GM19099 (cell line): ENCODE measurements around the gene VAV1.

Experiments used
- POLR2A ChIP-seq: IDR thresholded peaks from 3 replicates; pipeline ENCODE4 v1.6.1; 2011; ENCODE audit warnings: low read depth; ENCODE audit not compliant: insufficient read length; ENCODE audit errors: extremely low read depth

Gene VAV1, protein sequence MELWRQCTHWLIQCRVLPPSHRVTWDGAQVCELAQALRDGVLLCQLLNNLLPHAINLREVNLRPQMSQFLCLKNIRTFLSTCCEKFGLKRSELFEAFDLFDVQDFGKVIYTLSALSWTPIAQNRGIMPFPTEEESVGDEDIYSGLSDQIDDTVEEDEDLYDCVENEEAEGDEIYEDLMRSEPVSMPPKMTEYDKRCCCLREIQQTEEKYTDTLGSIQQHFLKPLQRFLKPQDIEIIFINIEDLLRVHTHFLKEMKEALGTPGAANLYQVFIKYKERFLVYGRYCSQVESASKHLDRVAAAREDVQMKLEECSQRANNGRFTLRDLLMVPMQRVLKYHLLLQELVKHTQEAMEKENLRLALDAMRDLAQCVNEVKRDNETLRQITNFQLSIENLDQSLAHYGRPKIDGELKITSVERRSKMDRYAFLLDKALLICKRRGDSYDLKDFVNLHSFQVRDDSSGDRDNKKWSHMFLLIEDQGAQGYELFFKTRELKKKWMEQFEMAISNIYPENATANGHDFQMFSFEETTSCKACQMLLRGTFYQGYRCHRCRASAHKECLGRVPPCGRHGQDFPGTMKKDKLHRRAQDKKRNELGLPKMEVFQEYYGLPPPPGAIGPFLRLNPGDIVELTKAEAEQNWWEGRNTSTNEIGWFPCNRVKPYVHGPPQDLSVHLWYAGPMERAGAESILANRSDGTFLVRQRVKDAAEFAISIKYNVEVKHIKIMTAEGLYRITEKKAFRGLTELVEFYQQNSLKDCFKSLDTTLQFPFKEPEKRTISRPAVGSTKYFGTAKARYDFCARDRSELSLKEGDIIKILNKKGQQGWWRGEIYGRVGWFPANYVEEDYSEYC

DNA sequence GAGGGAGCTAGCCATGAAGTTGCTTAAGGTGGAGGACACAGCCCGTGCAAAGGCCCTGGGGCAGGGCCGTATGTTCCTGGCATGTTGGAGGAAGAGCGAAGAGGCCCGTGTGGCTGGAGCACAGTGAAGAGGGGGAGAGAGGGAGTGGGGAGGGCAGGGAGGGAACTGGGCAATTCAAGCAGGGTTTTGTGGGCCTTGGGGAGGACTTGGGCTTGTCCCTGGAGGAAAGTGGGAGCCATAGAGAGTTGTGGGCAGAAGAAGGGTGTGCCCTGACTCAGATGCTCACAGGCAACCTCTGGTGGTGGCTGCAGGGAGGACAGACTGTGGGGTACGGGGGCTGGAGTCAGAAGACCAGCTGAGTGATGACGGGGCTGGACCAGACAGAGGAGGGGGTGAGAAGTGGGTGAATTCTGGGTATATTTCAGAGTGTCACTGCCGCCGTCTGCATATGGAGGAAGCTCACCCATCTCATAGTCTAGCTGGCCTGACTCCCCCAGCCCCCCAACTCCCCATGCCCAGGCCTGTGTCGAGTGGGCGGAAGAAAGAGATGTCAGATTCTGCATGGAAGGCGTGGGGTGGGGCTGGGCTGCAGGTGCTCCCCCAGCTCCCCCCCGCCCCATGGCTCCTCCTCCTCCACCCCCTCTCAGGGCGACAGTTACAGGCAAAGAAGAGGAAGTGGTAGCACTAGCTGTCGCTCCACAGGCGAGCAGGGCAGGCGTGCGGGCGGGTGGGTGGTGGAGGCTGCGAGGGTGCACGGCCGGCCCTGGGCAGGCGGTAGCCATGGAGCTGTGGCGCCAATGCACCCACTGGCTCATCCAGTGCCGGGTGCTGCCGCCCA, at the start of gene VAV1:
VAV1 (plus strand) TSS at position 681 of the 838 bp plus-strand sequence; CDS start at position 781, 100 bp downstream.
- TF ChIP-seq POLR2A: peak; percentile 87

DNA sequence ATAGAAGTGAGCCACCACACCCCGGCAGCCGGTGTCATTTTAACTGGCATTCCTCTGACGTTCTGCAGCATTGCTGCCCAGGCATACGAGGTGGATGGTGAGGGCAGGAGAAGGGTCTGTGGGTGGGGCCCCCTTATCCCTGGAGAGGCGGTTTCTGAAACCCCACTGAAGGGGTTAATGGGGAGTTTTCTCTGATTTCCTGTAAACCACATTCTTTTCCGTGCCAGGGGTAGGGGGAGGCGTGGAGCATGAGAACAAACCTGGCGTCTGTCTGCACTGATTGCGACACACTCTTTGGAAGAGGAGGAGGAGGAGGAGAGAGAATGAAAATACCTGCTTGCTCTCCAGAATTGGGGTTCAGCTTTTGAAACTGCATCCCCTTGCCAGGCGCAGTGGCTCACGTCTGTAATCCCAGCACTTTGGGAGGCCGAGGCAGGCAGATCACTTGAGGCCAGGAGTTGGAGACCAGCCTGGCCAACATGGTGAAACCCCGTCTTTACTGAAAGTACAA, 49.3 kb upstream of the VAV1 start:
- no peak for TF ChIP-seq POLR2A

DNA sequence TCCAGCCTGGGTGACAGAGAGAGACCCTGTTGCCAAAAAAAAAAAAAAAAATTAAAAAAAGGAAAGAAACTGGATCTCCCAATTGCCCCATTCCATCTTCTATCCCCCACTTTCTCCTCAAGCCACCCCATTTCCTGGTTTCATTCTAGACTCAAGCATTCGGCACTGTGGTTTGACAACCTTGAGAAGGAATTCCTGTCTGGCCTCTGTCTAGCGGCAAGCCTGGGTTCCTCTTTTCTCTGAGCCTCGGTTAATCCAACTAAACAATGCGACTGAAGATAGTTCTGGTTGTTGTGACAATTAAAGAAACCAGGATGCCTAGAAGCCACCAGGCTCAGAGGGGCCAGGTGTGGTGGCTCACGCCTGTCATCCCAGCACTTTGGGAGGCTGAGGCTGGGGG, 48.8 kb upstream of the VAV1 start:
- no peak for TF ChIP-seq POLR2A

DNA sequence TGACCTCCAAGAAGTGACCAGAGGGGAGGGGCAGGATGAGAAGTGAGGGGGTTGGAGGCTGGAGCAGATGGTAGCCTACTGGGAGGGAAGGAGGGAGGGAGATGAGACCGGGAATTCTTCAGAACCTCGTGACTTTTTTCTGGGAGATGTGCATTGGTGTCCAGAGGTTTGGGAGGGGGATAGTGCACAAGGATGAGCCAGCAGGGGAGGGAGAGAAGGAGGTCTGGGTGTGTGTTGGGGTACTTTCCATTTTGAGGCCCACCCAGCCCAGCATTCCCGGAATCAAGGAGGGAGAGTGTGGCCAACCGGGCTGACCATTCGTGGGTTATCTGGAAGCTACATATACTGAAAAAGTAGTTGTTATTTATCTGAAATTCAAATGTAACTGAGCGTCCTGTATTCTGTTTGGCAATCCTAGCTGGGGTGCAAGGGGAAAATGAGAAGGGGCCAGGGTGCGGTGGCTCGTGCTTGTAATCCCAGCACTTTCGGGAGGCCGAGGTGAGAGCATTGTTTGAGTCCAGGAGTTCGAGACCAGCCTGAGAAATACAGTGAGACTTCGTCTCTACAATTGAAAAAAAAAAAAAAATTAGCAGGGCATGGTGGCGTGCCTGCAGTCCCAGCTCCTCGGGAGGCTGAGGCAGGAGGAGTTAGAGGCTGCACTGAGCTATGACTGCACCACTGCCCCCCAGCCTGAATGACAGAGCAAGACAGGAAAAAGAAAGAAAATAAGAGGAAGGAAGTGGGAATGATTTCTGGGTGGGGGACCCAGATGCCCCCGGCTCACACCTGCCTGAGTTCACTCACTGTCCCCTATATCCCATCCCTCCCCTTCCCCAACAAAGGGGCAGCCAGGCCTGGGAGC, 47.6 kb upstream of the VAV1 start:
- TF ChIP-seq POLR2A: no peak

DNA sequence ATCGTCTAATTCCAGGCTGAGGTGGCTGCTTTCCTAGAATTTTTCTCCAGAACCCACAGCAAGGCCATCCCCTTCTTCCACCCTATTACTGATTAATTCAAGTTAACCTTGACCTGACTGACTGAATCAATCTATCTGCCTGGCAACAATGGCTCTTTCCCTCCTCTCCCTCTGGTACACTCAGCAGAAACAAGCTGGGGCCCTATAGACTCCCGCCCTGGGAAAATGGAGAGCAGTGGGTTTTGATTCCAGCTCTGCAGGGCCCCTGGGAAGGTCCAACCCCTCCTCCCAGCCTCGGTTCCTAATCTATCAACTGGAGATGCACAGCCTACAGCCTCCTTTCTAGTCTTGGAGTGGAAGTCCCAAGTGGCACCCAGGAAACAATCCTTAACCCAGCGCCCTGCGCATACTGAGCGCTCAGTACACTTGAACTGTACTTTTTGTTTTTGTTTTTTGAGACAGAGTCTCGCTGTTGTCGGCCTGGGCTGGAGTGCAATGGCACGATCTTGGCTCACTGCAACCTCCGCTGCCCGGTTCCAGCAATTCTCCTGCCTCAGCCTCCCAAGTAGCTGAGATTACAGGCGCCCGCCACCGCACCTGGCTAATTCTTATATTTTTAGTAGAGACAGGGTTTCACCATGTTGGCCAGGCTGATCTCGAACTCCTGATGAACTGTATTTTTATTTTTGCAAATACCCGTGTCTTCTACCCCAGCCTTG, 46.8 kb upstream of the VAV1 start:
- TF ChIP-seq POLR2A: no peak

DNA sequence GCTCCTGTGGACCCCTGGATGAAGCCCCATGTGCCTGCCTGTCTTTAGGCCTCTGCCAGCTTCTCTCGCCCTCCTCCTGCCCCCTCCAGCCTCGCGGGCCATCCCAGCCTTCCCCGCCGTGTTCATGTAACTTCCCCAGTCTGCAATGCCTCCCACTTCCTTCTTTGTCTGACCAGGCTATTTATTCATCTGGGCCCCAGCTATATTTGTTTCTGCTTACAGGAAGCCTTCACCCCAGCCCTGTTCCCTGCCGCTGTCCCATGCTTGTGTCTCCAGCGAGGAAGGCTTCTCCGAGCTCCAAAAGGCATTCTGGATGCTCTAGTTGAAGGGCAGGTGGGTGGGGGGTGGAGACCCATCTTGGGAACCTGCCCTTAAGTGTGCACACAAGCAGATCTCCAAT, 44.2 kb upstream of the VAV1 start:
- TF ChIP-seq POLR2A: peak; percentile 5

DNA sequence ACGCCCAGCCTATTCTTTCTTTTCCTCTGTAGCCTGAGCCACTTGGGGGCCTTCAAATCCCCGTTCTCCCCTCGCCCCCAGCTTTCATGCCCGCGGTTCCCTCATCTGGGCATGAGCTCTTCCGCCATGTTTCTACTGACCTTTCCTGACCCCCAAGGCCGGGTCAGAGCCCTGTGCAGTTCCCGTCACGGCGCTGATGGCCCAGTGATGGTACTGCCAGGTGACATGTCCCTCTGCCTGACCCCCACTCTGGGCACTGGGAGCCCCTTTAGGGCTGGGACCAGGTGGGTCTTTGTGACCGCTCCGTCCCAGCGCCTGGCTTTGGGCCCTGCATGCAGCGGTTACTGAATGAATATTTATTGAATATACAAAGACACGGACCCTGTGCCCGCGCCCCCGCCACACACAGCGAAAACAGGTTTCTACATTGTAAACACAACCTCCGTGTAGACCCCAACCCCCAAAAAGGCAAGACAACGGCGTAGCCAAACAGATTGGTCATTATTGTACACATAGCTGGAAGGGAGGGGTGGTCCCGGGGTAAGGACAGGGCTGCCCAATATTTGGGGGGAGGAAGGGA, 42.8 kb upstream of the VAV1 start:
- TF ChIP-seq POLR2A: no peak

DNA sequence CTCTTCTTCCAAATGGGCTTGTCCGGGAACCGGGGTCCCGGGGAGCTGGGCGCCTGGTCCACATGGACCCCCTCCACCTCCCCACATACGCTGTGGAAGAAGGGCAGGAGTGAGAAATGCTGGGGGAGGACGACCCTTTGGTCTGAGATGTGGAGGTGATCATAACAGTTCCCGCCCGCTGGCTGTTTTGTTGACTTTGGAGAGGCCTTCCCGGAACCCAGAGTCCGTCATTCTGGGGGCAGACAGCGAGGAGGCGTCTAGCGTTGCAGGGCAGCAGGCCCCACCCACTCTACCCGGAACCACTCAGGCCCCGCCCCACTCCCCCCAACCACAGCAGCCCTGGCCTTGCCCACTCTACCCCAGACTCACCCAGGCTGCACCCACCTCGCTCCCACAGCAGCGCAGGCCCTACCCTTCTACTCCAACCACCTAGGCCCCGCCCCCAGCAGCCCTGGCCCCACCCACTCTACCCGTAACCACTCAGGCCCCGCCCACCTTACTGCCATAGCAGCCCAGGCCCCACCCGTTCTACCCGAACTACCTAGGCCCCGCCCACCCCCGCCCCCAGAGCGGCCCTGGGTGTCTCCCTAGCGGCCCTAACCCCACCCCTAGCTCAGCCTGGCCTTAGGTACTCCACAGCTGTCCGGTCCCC, 42.2 kb upstream of the VAV1 start:
- no peak for TF ChIP-seq POLR2A

DNA sequence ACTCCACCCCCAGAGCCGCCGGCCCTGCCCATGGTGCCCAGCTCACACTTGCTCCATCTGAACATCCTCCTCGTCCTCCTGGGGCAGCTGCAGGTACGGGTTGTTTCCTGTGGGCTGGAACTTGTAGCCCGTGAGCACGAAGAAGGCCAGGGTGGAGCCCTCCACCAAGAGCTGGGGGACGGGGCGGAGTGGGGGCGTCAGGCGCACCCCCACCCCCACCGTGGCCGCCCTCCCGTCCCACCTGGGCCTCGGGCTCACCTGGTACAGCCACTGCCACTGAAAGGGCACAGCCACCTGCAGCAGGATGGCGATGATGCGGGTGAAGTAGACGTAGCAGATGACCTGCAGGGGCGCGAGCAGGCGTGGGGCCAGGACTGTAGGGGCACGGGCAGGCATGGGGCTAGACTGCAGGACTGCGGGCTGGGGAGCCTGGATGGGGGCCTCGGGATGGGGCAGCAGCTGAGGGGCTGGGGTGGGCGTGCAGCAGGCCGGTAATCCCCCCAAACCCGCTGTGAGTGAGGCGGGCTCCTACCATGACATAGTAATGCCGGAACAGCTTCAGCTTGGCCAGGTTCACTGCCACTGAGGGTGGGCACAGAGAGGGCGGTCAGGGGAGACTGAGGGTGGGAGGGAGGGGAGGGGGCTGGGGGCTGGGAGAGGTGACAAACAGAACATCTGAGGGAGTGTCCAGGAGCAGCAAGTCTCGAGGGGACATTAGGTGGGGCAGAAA, 41.4 kb upstream of the VAV1 start:
- no peak for TF ChIP-seq POLR2A

DNA sequence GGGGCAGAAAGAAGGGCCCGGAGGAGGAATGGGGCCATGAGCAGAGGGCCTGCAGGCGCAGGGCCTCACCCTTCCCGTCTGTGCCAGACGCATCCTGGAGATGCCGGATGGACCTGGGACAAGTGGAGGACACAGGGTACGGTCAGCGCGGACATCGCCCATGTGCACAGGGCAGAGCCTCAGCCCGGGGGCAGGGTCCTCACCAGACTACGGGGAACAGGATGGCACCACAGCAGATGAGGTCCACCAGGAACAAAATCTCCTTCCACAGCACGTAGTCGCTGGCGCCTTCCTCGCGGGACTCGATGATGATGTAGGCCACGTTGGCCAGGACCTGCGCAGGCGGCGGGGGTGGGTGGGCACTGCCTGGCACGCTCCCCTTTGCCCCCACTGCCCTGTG, 40.7 kb upstream of the VAV1 start:
- no peak for TF ChIP-seq POLR2A

DNA sequence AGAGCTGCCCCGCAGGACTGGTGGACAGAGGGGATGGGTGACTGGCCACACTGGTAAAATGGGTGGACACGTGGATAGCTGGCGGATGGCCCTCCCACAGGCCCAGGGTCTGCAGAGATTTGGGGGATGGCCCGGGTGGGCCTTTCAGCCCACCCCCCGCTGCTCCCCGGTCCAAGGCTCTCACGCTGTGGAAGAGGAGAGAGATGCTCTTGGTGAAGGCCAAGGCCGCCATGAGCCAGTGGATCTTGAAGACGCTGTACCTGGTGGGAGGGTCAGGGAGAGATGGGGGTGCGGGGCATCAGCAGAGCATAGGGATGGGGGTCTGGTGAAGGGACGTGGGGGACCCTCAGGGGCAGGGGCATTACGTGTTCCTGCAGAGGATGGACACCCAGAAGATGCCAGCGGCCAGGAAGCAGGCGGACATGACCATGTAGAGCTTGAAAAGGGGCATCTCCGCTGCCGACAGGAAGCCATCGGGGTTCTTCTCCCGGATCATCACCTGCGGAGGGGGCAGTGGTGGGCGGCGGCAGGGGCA, 39.6 kb upstream of the VAV1 start:
- no peak for TF ChIP-seq POLR2A

DNA sequence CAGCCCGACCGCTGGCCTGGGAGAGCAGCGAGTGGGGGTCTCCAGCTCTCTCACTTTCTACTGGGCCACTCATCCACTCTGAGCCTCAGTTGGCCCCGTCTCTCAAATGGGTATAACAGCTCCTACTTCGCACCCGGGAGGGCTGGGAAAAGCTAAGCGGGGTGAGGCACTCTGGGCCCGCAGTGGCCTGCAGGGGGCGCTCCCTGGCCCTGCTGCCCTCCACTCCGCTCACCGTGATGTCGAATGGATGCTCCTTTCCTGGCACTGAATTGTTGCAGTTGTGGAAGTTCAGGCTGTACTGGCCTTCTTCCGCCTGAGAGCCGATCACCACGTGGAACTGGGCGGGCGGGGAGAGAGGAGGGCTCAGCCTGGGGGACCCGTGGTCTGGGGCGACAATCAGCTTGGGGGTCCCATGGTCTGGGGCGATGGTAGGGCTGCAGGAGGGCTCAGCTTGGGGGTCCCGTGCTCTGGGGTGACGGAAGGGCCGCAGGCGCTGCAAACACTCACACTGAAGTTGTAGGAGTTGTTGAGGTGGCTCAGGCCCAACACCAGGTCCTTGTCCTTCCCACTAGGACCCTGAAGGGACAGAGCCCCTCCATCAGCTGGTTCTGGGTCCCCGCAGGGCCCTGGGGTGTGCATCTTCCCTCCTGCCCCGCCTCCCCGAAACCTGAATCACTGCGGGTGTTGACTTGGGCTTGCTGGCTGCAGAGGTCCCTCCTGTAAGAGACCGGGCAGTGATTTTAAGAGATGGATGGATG, 39.0 kb upstream of the VAV1 start:
- no peak for TF ChIP-seq POLR2A
